GM19043 (cell line): ENCODE results near the gene IGFBP2.

Experiments
- ATAC-seq: cut with Tn5 transposase; IDR thresholded peaks from one replicate; pipeline ENCODE4 v1.9.1; 2021; ENCODE audit warnings: low read depth; ENCODE audit not compliant: unreplicated experiment

The IGFBP2 gene

DNA sequence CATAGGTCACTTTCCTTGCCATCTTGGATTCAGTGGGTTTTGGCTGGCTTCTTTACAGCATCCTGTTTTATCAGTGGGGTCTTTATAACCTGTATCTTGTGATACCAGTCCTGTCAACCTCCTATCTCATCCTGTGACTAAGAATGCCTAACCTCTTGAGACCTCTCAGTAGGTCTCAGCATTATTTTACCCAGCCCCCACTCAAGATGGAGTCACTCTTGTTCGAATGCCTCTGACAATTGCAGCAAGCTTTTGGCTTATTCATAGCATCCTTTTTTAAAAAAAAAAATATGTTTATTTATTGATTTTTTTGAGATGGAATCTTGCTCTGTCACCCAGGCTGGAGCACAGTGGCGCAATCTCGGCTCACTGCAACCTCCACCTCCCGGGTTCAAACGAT is 24.7 kb upstream of the IGFBP2 start:
- no peak for ATAC-seq

GRCh38 chr2:216615298-216616082 is 17.7 kb upstream of the IGFBP2 start:
- no peak for ATAC-seq

GRCh38 chr2:216616083-216616678 is 17.0 kb upstream of the IGFBP2 start:
- no peak for ATAC-seq

DNA sequence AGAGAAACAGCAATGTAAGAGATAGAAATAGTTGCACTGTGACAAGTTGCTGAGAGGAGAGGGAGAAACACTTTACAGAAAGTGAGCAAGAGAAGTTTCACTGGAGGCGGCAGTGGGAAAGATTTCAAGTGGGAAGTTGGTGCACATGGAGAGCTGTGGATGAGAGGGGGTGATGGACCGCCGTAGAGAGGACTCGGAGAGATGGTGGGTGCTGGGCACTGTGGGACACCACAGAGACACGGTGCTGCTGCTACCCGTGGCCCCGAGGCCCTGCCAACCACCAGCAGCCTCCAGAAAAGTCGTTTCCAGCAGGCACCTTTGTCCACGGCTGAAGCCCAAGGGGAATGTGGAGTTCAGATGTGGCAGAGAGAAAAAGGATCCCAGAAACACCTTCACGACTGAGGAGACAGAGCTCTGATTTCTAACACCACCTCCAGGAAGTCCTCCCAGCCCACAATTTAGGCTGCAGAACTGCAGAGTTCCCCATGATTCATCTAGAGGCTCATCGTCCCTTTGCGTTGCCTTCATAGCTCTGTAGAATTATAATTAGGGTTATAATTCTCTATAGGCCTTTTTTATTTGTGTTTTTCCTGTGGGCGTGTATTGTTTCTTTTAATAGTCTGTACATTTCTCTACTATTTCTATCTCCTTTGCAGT is 15.9 kb upstream of the IGFBP2 start:
- ATAC-seq: no peak

DNA sequence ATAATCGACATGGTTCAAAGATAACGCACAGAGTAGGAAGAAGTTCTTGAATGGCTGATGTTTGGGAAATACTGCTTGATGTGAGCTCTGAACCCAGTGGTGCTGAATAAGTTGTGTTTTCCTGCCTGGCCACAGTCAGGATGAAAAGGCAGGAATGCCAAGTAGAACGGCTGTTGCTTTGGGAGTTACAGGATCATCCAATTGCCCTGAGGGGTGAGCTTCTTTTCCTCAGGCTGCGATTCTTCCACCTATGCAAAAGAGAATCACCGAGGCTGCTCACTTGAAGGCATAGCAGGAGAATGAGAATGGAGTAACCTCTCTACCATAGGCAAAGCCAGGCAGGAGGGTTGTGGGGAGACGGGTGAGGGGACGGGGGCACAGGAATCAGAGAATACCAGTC is 14.4 kb upstream of the IGFBP2 start:
- no peak for ATAC-seq

DNA sequence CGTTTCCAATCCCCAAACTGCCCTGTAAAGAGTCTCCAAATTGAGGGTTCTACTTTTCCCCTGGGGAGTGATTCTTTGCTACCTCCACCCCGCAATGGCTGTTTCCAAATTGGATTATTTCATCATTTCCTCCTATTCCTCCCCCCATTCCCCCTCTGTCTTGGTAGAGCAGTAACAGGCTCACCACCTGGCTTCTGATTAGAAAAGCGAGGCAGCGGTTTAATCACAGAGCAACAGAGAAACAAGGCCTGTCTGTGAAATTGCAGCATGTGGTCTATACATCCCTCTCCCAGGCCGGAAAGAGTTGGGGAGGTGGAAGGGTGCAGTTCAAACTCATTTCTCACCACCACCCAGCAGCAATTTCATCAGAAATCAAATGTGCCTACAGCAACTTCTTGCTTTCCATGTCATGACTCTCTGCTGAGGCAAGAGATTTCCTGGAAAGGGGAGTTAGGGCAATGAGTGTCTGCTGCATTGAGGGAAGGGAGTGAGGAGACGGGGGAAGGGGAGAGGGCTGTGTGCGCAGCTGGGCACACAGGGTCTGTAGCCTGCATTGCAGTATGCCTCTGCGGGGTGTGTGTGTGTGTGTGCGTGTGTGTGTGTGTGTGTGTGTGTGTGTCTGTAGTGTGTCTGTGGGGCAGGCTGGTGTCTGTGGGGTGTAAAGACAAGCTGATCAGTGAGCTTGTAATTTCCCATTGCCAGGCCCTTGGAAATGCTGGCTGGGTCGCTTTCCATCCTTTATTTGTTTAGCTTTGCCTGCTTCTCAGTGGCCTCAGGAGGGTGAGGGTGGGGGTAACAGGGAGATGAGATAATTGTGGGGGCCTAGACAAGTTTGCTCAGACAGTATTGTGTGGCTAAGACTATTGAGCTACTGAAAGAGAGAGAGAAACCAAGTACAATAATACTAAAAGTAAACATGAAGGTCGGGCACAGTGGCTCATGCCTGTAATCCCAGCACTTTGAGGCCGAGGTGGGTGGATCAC is 13.5 kb upstream of the IGFBP2 start:
- ATAC-seq: no peak

DNA sequence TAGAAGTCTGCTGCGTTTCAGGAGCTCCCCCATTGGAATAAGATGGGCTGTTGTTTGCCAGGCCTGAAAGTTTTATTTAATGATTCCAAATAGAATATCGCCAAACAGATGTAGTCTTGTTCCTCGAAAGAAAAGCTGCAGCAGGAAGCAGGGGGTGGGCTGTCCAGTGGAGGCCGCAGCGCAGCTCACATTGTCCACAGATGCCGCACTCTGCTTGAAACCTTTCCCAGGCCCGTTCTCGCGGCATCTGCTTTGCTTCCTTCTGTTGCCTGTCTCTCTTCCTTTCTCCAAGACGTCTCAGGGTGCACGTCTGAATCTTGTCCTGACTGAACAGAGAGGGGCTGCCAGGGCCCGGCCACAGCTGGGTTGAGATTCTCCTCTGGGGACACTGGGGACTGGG is 12.4 kb upstream of the IGFBP2 start:
- no peak for ATAC-seq

DNA sequence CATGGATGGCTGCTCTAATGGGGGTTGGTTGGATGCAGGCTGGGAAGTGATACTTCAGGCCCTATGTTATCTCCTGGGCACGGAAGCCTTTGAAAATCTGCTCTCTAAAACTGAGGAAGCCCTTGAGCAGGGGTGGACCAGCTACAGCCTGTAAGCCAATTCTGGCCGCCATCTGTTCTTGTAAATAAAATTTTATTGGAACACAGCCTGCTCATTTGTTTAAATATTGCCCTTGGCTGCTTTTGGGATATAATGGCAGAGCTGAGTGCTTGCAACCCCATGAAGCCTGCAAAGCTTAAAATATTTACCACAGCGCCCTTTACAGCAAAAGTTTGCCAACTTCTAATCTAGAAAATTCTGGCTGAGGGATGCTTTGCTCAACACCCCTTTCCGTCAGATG is 11.9 kb upstream of the IGFBP2 start:
- ATAC-seq: no peak

- ATAC-seq: no peak
Measured at GRCh38 chr2:216622526-216622925, 10.7 kb upstream of the IGFBP2 start.

DNA sequence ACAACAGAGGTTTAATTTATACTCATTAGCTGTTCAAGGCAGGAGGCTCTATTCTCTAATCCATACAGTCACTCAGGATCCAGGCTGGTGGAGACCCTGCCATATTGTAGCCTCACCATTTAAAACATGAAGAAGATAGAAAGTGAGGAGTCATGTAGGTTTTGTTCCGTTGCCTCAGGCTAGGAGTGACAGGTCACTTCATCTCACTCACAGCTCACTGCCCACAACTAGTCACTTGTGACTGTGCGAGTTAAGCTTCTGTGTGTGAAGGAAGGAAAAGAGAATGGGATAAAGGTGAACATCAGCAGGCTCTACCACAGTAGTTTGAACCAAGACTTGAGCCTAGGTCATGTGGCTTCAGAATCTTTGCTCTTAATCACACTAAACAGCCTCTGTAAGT is 9.0 kb upstream of the IGFBP2 start:
- no peak for ATAC-seq

DNA sequence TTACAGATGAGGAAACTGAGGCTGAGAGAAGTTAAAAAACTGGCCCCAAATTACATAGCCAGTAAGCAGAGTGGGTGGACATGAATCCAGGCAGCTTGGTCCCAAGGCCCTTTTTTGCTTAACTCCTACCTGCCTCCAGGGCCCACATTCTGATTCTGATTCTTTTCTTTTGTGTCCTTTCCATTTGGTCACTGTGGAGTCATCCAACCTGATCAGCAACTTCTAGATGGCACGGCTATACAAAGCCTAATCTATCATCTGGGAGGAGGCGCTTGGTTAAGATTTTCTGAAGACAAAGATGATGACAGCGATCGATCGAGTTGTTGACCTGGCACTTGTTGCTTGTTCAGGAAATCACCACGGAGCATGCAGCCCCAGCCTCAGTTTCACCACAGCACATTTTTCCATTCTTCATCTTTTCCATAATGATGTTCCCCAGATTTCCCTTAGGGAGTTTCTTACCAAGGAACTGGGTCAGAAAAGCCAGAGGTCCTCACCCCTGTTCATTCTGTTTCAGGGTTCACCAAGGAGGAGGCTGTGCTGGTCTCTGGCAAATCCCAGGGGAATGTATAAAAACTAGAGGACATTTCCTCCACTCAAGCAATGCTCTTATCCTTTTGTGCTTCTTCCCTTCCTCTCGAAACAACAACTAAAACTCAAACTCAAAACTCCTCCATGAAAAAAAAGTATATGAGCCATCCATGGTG is 6.9 kb upstream of the IGFBP2 start:
- ATAC-seq: no peak

- no peak for ATAC-seq
Measured at GRCh38 chr2:216626875-216627245, 6.4 kb upstream of the IGFBP2 start.

GRCh38 chr2:216629784-216630183 is 3.4 kb upstream of the IGFBP2 start:
- ATAC-seq: no peak

DNA sequence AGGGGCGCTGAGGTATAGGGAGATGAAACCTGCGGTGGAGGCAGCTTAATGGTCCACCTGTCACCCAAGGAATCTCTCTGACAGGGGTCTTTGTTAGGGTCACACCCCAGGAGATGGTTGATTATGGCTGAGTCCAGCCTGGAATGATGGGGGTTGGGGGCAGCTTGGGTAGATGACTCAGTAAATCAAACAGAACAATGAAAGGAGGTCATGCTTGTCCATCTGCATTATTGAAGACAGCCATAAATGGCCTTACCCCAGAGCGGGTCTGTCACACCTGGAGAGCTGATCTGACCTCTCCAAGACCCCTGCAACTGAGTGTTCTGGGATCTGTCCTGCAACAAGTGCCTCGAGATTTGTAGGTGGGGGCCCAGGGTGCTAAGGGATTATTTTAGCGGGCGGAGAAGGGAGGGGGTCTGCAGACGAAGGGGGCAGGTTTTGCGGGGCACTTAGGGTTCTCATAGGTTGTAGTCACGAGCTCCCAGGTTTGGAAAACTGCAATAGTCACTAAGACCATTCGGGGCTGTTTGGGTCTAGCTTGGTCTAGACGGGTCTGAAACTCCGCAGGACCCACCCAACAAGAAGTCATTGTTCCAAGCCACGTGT is 771 bp upstream of the IGFBP2 start:
- ATAC-seq: no peak

- no peak for ATAC-seq
Measured at GRCh38 chr2:216633616-216634369, 573 bp downstream of the IGFBP2 start.

- ATAC-seq: no peak
Measured at GRCh38 chr2:216634370-216635148, 1.3 kb downstream of the IGFBP2 start.

- ATAC-seq: no peak
Measured at GRCh38 chr2:216635171-216635570, 2.0 kb downstream of the IGFBP2 start.
